Skin of body (tissue), 2 donors: ENCODE data around the gene ROGDI. TPM values are rescaled to one million over a fixed set of nuclear protein-coding genes. Genes with fewer than 3 reads are reported as not detected.

Source experiments
- small RNA-seq: library from RNA; depleted of rRNA; stranded (forward); fragments of <200 nt; gene quantifications from one replicate; pipeline ENCODE3, GENCODE V24; 2014; ENCODE audit warnings: low replicate concordance
- total RNA-seq: library from RNA; depleted of rRNA; stranded (reverse); fragments of >200 nt; gene quantifications from one replicate; pipeline ENCODE4 v1.2.3, GENCODE V29; 2014

Gene ROGDI
- total RNA-seq, 1 donor from 2014 or later: 5.3 TPM

Small RNAs within 50 kb of the gene (small RNA-seq; reads per million reads assigned to genes)
- not detected for gene RF00017

Other genes with a start within 250 kb of the ROGDI start
- gene C16orf96, start 246.3 kb downstream of the ROGDI start, total RNA-seq: 0.30 TPM
- gene UBALD1, start 187.7 kb downstream of the ROGDI start, total RNA-seq: 4.7 TPM
- 21.6 TPM for gene MGRN1, start 177.8 kb downstream of the ROGDI start, total RNA-seq
- 19.9 TPM for gene NUDT16L1, start 109.1 kb downstream of the ROGDI start, total RNA-seq
- gene ANKS3, start 68.4 kb downstream of the ROGDI start, total RNA-seq: 16.9 TPM
- 0.59 TPM for gene DNAAF8, start 68.1 kb downstream of the ROGDI start, total RNA-seq
- gene ZNF500, start 35.5 kb downstream of the ROGDI start, total RNA-seq: 5.5 TPM
- gene SEPTIN12, start 14.3 kb downstream of the ROGDI start, total RNA-seq: not detected
- 1.3 TPM for gene SMIM22, start 7.3 kb downstream of the ROGDI start, total RNA-seq
- 35.1 TPM for gene GLYR1, start 44.7 kb upstream of the ROGDI start, total RNA-seq
- gene UBN1, start 44.8 kb upstream of the ROGDI start, total RNA-seq: 23.5 TPM
- 69.8 TPM for gene PPL, start 134.5 kb upstream of the ROGDI start, total RNA-seq
- gene SEC14L5, start 155.7 kb upstream of the ROGDI start, total RNA-seq: 0.49 TPM
- 4.0 TPM for gene NAGPA, start 231.3 kb upstream of the ROGDI start, total RNA-seq